ENCODE measurements around the gene EFNA5. TPM values are rescaled to one million over a fixed set of nuclear protein-coding genes. Genes with fewer than 3 reads are reported as not detected.

Gene EFNA5
- total and polyA plus RNA-seq, 2 experiments from 2014 or later = 7.5 to 10.1 TPM

DNA sequence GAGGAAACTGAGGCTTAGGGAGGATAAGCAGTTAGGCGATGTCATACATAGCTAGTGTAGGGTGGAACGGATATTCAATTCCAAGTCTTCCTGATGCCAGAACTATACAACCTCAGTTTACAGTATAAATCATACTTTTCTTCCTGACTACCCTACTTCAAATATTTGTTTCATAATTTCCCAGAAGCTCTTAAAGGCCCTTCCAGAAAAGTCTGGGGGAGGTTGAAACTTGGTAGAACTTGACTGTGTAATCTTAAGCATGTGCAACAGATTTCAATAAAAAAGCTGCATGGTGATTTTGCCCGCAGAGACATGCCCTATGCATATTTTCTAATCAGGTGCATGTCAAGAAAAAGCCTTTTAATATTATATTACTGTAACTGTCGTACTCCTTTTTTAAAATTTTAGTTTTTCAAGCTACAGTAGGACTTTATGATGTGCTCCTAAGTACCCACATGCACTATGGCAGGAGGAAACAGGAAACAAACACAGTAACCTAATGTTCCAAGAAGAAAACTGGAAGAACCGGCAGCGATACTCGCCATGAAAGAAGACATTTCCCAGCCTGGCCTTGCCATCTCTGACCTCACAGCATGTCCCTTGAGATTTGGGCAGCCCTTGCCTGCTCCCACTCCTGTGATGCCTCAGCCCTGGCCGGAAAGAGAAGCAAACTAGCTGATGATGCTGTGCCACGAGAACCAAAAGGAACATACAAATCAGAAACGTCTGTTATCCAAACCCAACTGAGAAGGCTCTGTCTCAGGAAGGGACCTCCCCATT lies 266.0 kb downstream of the EFNA5 start (continued):
- TF ChIP-seq, protein P1, sequence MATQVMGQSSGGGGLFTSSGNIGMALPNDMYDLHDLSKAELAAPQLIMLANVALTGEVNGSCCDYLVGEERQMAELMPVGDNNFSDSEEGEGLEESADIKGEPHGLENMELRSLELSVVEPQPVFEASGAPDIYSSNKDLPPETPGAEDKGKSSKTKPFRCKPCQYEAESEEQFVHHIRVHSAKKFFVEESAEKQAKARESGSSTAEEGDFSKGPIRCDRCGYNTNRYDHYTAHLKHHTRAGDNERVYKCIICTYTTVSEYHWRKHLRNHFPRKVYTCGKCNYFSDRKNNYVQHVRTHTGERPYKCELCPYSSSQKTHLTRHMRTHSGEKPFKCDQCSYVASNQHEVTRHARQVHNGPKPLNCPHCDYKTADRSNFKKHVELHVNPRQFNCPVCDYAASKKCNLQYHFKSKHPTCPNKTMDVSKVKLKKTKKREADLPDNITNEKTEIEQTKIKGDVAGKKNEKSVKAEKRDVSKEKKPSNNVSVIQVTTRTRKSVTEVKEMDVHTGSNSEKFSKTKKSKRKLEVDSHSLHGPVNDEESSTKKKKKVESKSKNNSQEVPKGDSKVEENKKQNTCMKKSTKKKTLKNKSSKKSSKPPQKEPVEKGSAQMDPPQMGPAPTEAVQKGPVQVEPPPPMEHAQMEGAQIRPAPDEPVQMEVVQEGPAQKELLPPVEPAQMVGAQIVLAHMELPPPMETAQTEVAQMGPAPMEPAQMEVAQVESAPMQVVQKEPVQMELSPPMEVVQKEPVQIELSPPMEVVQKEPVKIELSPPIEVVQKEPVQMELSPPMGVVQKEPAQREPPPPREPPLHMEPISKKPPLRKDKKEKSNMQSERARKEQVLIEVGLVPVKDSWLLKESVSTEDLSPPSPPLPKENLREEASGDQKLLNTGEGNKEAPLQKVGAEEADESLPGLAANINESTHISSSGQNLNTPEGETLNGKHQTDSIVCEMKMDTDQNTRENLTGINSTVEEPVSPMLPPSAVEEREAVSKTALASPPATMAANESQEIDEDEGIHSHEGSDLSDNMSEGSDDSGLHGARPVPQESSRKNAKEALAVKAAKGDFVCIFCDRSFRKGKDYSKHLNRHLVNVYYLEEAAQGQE (IDR thresholded peaks at IDR 0.05; ENCODE audit: unreplicated experiment) = no peak

DNA sequence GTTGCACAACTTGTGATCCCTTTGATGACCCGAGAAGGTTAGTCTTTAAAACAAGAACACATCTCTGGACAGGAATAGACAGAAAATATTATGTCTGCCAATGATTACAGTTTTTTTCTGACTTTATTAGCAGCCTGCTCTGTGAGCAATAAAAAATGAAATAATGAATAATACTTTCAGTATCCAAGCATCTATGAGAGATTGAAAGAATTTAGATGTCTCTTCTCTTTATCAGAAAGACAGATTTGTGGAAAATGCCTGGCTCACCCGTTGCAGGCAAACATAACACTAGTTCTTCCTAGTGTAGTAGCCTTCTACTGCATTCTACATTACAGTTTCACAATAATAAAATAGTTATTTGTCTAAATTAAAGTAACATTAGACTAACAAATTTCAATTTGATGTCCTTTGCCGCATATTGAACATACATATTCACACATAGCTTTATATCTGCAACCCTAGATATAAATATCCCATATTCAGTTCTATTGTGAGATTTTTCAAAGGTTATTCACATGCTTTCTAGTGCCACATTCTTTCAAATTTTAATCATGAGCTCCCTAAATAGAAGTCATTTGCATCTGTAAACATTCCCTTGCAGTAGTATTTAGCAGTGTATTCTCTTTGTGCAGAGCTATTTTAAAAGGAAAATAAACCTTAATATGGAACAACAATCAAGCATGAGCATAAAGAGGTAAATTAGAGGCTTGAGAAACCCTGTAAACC lies 267.3 kb downstream of the EFNA5 start:
- Mint-ChIP-seq H3K4me3 (peak overlapping the region; percentile 39), H3K36me3 (ENCODE audit: low read depth) (no peaks in the 10 kb centered on the region), H3K27me3 (ENCODE audit: insufficient read depth, low read depth, poor library complexity) (peaks cover 11% of the 10 kb centered on the region), H3K9me3 (no peaks in the 10 kb centered on the region), H3K4me1 (peaks cover 56% of the 10 kb centered on the region), H3K27ac (no peak overlapping the region)
- Histone ChIP-seq H3K27ac (ENCODE audit: low read depth) (no peak overlapping the region), H3F3A (replicated peaks; ENCODE audit: low read depth) (no peaks in the 10 kb centered on the region), H3K4me2 (peak overlapping the region; percentile 69), H3K4me3 (0 out of 2 replicates have a peak overlapping the region, but pooled peaks have one; percentile 7), H4K20me1 (replicated peaks; ENCODE audit: insufficient read depth) (no peaks in the 10 kb centered on the region), H3K4me1 (ENCODE audit: insufficient read depth) (peaks cover 54% of the 10 kb centered on the region), H2AFZ (no peak overlapping the region), H3K9me2 (ENCODE audit: insufficient read depth) (0 out of 2 replicates have a peak, but pooled peaks cover 3% of the 10 kb centered on the region), H3K79me2 (replicated peaks; ENCODE audit: insufficient read depth) (no peaks in the 10 kb centered on the region), H3K36me3 (ENCODE audit: insufficient read depth) (no peaks in the 10 kb centered on the region), H3K27me3 (ENCODE audit: insufficient read depth) (no peaks in the 10 kb centered on the region)
- no peak for TF ChIP-seq JUNB (IDR thresholded peaks at IDR 0.05; ENCODE audit: unreplicated experiment)
- TF ChIP-seq, protein P2, sequence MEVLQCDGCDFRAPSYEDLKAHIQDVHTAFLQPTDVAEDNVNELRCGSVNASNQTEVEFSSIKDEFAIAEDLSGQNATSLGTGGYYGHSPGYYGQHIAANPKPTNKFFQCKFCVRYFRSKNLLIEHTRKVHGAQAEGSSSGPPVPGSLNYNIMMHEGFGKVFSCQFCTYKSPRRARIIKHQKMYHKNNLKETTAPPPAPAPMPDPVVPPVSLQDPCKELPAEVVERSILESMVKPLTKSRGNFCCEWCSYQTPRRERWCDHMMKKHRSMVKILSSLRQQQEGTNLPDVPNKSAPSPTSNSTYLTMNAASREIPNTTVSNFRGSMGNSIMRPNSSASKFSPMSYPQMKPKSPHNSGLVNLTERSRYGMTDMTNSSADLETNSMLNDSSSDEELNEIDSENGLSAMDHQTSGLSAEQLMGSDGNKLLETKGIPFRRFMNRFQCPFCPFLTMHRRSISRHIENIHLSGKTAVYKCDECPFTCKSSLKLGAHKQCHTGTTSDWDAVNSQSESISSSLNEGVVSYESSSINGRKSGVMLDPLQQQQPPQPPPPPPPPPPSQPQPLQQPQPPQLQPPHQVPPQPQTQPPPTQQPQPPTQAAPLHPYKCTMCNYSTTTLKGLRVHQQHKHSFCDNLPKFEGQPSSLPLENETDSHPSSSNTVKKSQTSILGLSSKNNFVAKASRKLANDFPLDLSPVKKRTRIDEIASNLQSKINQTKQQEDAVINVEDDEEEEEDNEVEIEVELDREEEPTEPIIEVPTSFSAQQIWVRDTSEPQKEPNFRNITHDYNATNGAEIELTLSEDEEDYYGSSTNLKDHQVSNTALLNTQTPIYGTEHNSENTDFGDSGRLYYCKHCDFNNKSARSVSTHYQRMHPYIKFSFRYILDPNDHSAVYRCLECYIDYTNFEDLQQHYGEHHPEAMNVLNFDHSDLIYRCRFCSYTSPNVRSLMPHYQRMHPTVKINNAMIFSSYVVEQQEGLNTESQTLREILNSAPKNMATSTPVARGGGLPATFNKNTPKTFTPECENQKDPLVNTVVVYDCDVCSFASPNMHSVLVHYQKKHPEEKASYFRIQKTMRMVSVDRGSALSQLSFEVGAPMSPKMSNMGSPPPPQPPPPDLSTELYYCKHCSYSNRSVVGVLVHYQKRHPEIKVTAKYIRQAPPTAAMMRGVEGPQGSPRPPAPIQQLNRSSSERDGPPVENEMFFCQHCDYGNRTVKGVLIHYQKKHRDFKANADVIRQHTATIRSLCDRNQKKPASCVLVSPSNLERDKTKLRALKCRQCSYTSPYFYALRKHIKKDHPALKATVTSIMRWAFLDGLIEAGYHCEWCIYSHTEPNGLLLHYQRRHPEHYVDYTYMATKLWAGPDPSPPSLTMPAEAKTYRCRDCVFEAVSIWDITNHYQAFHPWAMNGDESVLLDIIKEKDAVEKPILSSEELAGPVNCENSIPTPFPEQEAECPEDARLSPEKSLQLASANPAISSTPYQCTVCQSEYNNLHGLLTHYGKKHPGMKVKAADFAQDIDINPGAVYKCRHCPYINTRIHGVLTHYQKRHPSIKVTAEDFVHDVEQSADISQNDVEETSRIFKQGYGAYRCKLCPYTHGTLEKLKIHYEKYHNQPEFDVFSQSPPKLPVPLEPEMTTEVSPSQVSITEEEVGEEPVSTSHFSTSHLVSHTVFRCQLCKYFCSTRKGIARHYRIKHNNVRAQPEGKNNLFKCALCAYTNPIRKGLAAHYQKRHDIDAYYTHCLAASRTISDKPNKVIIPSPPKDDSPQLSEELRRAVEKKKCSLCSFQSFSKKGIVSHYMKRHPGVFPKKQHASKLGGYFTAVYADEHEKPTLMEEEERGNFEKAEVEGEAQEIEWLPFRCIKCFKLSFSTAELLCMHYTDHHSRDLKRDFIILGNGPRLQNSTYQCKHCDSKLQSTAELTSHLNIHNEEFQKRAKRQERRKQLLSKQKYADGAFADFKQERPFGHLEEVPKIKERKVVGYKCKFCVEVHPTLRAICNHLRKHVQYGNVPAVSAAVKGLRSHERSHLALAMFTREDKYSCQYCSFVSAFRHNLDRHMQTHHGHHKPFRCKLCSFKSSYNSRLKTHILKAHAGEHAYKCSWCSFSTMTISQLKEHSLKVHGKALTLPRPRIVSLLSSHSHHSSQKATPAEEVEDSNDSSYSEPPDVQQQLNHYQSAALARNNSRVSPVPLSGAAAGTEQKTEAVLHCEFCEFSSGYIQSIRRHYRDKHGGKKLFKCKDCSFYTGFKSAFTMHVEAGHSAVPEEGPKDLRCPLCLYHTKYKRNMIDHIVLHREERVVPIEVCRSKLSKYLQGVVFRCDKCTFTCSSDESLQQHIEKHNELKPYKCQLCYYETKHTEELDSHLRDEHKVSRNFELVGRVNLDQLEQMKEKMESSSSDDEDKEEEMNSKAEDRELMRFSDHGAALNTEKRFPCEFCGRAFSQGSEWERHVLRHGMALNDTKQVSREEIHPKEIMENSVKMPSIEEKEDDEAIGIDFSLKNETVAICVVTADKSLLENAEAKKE (CRISPR knock-in tag; IDR thresholded peaks at IDR 0.05) = no peak
- TF ChIP-seq CREB1 (CRISPR knock-in tag; IDR thresholded peaks at IDR 0.05; ENCODE audit: low read depth) = no peak
- no peak for TF ChIP-seq EZH2phosphoT487 (IDR thresholded peaks at IDR 0.05; ENCODE audit: unreplicated experiment)
- ATAC-seq (no peak), DNase-seq (ENCODE audit: low spot score) (no peak)
